Left lung (tissue), 10 donors: ENCODE measurements around the gene DACT3. TPM values are rescaled to one million over a fixed set of nuclear protein-coding genes. Genes with fewer than 3 reads are reported as not detected.

Source experiments
- ATAC-seq: fragments of 200-7000 bp; cut with Tn5 transposase; one replicate; pipeline ENCODE4 v1.9.1; 2020; ENCODE audit warnings: moderate library complexity
- DNase-seq, 4 donors: peaks; one replicate each; pipeline ENCODE4 v3.0.0-alpha.2; 2013 to 2020
- H3K27ac ChIP-seq, 2 donors: fragments of 200-600 bp; sonication (generic) in 1 of 2; one replicate each; pipeline versions ENCODE4 v1.5.0 to v1.8.0; 2020 to 2021
- H3K27me3 ChIP-seq, 2 donors: fragments of 200-600 bp; sonication (generic) in 1 of 2; one replicate each; pipeline versions ENCODE4 v1.5.0 to v1.8.0; 2020 to 2021
- H3K36me3 ChIP-seq, 2 donors: fragments of 200-600 bp; sonication (generic) in 1 of 2; one replicate each; pipeline versions ENCODE4 v1.5.0 to v1.8.0; 2020 to 2021
- H3K4me1 ChIP-seq, 2 donors: fragments of 200-600 bp; one replicate each; pipeline ENCODE4 v1.8.0; 2021
- H3K4me3 ChIP-seq, 2 donors: fragments of 200-600 bp; sonication (generic) in 1 of 2; one replicate each; pipeline versions ENCODE4 v1.5.0 to v1.8.0; 2020 to 2021; ENCODE audit warnings: mild to moderate bottlenecking in 1 of 2
- H3K9me3 ChIP-seq, 2 donors: fragments of 200-600 bp; sonication (generic) in 1 of 2; one replicate each; pipeline versions ENCODE4 v1.5.0 to v1.8.0; 2020 to 2021
- CTCF ChIP-seq, 2 donors: fragments of 200-600 bp; sonication (generic) in 1 of 2; IDR thresholded peaks; one replicate each; pipeline versions ENCODE4 v1.5.0 to v1.8.0; 2021; ENCODE audit warnings: antibody characterized with exemption in 2 of 2
- intact Hi-C, 2 donors: fragments of 100-400 bp; cut with DNase I; formaldehyde crosslinking; loops; one replicate each; pipeline versions ENCODE4 v1.11.2 to v1.14.2; 2022
- polyA plus RNA-seq, 6 donors: library from polyadenylated mRNA; unstranded; fragments of 120-200 nt; gene quantifications; one replicate each; pipeline ENCODE4 v1.2.1, GENCODE V29; 2013; ENCODE audit not compliant: insufficient read length in 6 of 6
- total RNA-seq, 2 donors: library from RNA; stranded (reverse); fragmentation: NEBNext Ultra II Directional; extraction: Animal tissue kit (Norgen Biotek cat#: 25700); gene quantifications; one replicate each; pipeline ENCODE4 v1.2.1, GENCODE V29; 2021
- donor health status: DM: no; HTN: yes; CAD: no.
- donor health status: DM: no; HTN: no; CAD: no.

Gene DACT3
- total and polyA plus RNA-seq, 8 donors, result 6.6 to 53.4 (median 43.2) TPM

GRCh38 chr19:46609511-46610412, 51.2 kb downstream of the DACT3 start:
- Histone ChIP-seq H3K4me1 (peaks cover 4 to 30% of the 10 kb centered on the region in 2 donors), H3K36me3 (peaks cover 0 to 57% of the 10 kb centered on the region in 2 donors), H3K4me3 (no peak overlapping the region), H3K27ac (no peak overlapping the region), H3K27me3 (no peaks in the 10 kb centered on the region), H3K9me3 (no peaks in the 10 kb centered on the region)
- intact Hi-C loops, result no loop called here
- ATAC-seq, result no peak
- DNase-seq, result peak in 1 of 4 donors; percentile 28
- TF ChIP-seq CTCF (IDR thresholded peaks at IDR 0.05), result no peak

- no peak for ATAC-seq
- no peak overlapping the region for H3K27ac ChIP-seq
- TF ChIP-seq CTCF (IDR thresholded peaks at IDR 0.05), result no peak
- H3K36me3 ChIP-seq, result peaks cover 0 to 57% of the 10 kb centered on the region in 2 donors
- H3K4me3 ChIP-seq, result no peak overlapping the region
- no peak for DNase-seq
- no peaks in the 10 kb centered on the region for H3K27me3 ChIP-seq
- intact Hi-C loops, result no loop called here
- peaks cover 7 to 31% of the 10 kb centered on the region in 2 donors for H3K4me1 ChIP-seq
- H3K9me3 ChIP-seq, result no peaks in the 10 kb centered on the region
Measured at GRCh38 chr19:46608581-46609345, 52.2 kb downstream of the DACT3 start.

- no peaks in the 10 kb centered on the region for H3K27me3 ChIP-seq
- DNase-seq (no peak), ATAC-seq (no peak)
- H3K4me1 ChIP-seq, result peaks cover 12 to 37% of the 10 kb centered on the region in 2 donors
- intact Hi-C loops, result no loop called here
- H3K4me3 ChIP-seq, result no peak overlapping the region
- TF ChIP-seq CTCF (IDR thresholded peaks at IDR 0.05), result no peak
- H3K27ac ChIP-seq, result no peak overlapping the region
- H3K36me3 ChIP-seq, result peaks cover 0 to 57% of the 10 kb centered on the region in 2 donors
- no peaks in the 10 kb centered on the region for H3K9me3 ChIP-seq
Measured at GRCh38 chr19:46608178-46608577, 52.8 kb downstream of the DACT3 start.

GRCh38 chr19:46607448-46607841, 53.5 kb downstream of the DACT3 start:
- TF ChIP-seq CTCF (IDR thresholded peaks at IDR 0.05), result no peak
- Histone ChIP-seq H3K4me1 (peaks cover 18 to 43% of the 10 kb centered on the region in 2 donors), H3K4me3 (no peak overlapping the region), H3K27me3 (no peaks in the 10 kb centered on the region), H3K9me3 (no peaks in the 10 kb centered on the region), H3K36me3 (peaks cover 0 to 57% of the 10 kb centered on the region in 2 donors), H3K27ac (no peak overlapping the region)
- intact Hi-C loops, result no loop called here
- no peak for ATAC-seq
- peak in 1 of 4 donors; percentile 29 for DNase-seq
